Measurements from ENCODE around the gene CD82.
A peak's percentile ranks its signal among the peaks of the same experiment; 100 is the strongest.

CD82 gene

GRCh38 chr11:44578279-44578678 is 12.8 kb downstream of the CD82 start:
- DNase-seq, result no peak

DNA sequence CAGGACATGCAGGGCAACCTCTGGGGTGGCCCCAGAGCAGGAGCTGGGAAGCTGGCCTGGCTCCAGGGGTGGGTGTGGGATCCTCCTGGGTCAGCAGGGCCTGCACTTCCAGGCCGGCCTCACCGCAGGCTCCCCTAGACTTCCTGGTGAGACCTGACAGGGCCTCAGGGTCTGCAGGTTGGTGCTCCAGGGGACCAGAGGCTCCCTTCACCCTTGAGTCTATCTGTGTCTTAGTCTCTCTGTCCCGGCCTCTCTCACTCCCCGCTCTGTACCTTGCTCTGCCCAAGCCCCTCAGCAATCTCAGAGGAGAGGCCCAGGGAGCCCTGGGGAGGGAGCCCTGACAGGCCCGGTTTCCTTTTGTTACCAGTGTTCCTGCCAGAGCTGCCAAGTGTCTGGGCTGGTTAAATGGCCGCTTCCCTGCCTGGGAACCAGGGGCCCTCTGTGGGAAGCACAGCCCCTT is 13.9 kb downstream of the CD82 start:
- no peak for DNase-seq

DNA sequence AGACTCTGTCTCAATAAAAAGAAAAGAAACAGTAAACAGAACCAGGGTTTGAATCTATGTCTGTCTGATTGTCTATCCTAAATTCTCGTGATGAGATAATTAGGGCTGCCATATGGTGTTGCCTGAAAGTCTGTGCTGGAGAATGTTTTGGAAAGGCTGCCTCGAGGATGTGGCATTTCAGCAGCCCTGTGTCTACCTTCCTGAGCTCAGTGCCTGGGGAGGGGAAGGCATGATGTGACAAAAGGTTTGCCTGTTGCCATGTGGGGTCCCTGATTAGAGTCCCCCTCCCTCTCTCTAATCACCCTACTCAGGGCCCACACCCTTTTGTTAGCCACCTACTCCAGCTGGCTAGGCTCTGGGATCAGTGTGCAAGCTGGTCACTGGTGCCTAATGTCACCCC is 15.2 kb downstream of the CD82 start:
- peak; percentile 83 for DNase-seq

DNA sequence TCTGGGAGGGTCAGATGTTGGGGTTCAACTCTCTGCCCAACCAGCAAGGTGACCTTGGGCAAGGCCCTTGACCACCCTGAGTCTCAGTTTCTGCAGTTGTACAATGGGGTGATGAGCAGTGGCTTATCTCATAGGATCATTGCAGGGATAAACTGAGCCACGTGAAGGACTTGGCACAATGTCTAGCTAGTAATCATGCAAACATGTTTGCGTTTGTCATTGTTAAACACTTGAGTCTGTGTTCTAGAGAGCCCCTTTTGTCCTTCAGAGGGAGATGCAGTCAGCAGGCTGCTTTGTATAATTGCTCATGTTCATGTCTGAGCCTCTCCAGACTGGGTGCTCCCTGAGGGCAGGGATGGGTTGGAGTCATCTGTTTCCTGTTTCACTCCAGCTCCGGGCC is 15.8 kb downstream of the CD82 start:
- peak; percentile 34 for DNase-seq

DNA sequence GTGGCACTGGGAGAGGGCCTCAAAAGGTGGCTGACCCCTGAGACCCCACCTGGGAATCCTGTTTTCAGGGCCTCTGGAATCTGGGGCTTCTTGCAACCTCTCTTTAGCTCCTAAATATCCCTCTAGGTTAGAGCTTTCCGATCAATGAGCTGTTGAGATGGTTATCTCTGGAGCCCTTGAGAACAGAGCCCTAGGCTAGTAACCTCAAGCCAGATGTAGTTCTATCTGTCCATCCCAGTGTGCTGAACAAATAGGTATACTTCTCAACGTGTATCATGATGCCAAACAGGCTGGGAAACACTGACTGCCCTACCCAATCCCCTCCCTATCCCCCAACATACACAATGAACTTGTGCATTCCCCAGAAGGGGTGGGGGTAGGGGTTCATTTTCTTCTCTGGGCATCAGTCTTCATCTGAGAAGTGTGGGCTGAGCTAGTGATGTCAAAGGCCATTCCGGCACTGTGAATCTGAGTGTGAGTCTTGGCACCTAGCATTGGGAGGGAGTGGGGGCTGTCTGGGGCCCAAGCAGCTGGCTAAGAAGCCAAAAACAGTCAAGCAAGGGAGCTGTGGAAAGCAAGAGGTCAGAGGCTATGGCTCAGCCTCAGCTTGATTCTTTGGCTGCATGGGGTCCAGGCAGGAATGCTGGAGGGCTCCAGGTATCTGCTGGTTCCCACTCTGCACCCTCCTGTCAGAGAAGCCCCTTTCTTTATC is 17.3 kb downstream of the CD82 start:
- DNase-seq, result no peak

- DNase-seq, result no peak
These were observed 17.8 kb downstream of the CD82 start for GRCh38 chr11:44583353-44583669.

DNA sequence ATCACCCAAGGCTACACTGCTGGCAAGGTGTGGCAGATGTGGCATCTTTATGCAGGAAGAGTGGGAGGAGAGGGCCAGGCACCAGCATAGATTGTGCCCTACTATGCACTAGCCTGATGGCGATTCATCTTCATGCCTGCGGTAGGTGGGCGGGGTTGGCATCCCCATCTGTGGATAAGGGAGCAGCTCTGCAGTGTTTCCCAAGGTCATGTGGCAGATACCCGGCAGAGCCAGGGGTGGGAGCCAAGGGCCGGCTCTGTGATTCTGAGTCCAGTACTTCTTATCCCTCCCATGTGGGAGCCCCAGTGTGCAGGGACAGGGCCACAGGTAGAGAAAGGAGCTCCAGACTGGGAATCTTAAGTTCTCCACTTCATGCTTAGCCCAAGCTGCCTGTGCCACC is 20.0 kb downstream of the CD82 start:
- DNase-seq, result no peak

GRCh38 chr11:44589301-44589700 is 23.8 kb downstream of the CD82 start:
- DNase-seq, result no peak

- DNase-seq, result no peak
These were observed 25.3 kb downstream of the CD82 start for GRCh38 chr11:44590769-44591168.

GRCh38 chr11:44591557-44591956 is 26.1 kb downstream of the CD82 start:
- no peak for DNase-seq

DNA sequence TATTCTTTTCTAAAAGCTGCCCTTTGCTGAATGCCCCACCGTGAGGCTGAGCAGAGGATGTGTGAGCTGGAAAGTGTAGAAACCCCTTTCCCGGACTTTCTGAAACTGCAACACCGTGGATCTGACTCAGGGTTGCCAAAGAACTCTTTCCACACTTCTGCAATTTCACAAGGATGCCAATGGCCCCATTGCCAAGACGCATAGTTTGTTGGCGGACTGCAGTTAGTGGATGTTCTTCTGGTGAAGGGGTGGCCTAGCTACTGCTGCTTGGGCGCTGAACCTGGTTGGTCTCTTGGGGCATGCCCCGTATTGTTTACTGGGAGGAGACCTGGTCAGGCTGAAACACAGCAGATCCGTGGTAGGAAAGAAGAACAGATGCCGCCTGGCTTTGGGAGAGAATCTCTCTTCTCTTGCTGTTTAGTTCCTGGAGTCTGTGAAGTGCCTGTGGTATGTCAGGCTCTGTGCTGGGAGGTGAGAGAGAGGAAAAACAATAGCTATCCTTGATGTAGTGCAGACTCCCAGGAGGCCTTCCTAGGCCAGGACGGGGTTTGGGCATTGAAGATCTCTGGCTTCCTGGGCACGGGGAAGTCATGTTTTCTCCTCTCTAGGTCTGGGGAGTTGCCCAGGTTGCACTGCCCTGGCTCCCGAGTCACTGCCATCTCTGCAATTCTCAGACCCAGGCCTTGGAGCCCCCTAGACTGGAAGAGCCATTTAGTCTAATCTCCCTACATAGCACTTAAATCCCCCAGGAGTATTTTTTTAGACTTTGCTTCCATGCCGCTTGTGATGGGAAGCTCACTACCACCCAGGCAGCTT is 26.9 kb downstream of the CD82 start:
- no peak for DNase-seq

DNA sequence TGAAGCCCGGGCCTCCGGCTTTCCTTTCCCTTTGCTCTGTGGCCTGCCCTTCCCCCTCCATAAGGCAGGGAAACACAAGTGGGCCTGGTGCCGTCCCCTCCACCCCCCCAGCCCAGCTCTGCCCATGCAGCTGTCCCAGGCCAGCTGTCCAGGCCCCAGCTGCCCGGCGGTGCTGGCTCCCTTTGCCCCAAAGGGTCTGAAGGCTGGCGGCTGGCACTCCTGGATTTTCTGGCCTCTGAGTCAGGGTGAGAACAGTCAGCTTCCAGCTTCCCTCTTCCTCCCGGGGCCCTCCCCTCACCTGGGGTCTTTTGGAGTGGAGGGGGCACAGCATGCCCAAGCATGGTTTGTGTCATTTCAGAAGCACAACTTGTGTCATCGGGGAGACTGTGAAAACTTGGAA is 27.8 kb downstream of the CD82 start:
- no peak for DNase-seq

- DNase-seq, result no peak
These were observed 29.5 kb downstream of the CD82 start for GRCh38 chr11:44595006-44595405.

DNA sequence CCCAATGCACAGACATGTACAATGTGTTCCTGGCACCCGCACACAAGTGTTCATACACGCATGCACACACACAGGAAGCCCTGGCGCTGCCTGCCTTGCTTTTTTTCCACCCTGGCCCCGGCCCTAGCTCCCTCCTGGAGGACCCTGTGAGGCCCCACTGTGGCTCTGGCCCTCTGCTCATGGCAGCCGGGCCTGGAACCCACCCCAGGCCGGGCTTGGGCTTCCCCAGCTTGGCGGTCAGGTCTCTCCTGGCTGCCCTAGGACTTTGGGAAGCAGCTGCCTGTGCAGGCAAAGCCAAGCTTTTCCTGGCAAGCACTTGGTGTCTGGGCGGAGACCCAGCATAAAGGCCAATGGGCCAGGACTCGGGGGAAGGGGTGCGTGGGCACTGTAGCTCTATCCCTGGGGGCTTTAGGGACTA is 30.5 kb downstream of the CD82 start:
- no peak for DNase-seq

DNA sequence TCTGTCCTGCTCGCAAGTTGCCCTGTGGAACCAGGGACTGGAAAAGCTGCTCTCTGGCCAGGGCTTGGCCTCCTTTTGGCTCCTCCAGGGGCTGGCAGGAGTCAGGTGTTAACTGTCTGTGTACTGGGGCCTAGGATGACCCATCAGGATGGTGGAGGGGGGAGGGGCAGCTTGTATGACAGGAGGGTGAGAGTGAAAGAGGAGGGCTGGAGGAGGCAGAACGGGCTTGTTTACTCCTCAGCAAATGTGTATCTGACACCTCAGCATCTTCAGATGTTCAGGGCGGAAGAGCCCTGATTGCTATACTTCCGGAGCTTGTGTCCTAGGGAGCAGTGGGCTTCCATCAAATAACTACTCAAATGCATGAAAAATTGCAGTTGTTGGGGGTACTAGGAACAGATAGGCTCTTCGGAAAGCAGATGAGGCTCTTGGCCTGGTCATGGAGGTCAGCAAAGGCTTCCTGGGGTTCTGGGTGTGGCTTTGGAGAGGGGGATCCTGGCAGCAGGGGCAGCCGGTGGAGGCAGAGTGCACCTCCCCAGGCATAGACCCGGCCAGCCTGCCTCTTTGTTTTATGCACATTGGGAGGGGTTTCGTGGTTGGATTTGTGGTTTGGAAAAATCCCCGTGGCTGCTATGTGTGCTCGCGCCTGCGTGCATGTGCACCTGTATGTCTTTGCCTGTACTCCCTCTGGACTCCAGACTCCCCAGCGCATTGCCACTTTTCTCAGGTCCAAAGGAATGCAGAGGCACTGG is 31.2 kb downstream of the CD82 start:
- no peak for DNase-seq

DNA sequence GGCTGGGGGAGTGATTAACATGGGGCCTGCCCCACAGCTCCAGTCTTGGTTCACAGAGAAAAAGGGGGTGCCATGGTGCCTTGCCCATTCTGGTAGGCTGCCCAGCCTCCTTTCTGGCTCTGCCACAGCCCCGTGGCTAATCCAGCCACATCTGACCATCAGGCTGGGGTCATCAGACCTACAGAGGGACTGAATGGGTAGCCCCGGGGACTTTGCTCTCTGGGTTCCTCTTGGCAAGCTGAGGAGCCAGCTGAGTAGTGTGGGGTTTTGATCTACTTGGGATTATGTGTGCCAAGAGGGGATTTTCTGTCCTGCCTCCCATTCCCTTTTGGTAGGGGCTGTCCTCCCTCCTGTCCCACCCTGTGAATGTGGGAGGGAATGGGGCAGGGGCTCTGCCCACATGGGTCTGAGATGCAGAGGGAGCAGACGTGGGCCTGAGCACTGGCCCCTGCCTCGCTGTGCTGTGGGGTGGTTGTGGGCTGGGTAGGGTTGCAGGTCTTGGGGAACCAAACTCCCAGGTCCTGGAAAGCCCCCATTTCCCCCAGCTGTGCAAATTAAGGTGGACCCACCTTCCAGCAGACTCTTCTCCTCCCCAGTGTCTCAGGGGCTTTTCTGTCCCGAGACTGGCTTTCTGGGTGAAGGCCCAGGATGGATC is 32.0 kb downstream of the CD82 start:
- no peak for DNase-seq

- DNase-seq, result no peak
These were observed 33.4 kb downstream of the CD82 start for GRCh38 chr11:44598831-44599230.

- DNase-seq, result no peak
These were observed 34.8 kb downstream of the CD82 start for GRCh38 chr11:44600261-44600660.

GRCh38 chr11:44600839-44601383 is 35.4 kb downstream of the CD82 start:
- peak; percentile 74 for DNase-seq

GRCh38 chr11:44601471-44602370 is 36.3 kb downstream of the CD82 start:
- DNase-seq, result no peak

GRCh38 chr11:44602891-44603310 is 37.4 kb downstream of the CD82 start:
- DNase-seq, result no peak

GRCh38 chr11:44604171-44604581 is 38.7 kb downstream of the CD82 start:
- no peak for DNase-seq

Data from NCI-H69 (cell line).